GM11168 (cell line): Measurements from ENCODE around the gene STAMBPL1.

ENCODE experiments used
- in situ Hi-C: fragments of 300-500 bp; cut with MboI; formaldehyde crosslinking; loops from one replicate; pipeline ENCODE4 v1.12.0; 2022; ENCODE audit warnings: low sequenced_read_pairs; ENCODE audit not compliant: unreplicated experiment

Gene STAMBPL1

DNA sequence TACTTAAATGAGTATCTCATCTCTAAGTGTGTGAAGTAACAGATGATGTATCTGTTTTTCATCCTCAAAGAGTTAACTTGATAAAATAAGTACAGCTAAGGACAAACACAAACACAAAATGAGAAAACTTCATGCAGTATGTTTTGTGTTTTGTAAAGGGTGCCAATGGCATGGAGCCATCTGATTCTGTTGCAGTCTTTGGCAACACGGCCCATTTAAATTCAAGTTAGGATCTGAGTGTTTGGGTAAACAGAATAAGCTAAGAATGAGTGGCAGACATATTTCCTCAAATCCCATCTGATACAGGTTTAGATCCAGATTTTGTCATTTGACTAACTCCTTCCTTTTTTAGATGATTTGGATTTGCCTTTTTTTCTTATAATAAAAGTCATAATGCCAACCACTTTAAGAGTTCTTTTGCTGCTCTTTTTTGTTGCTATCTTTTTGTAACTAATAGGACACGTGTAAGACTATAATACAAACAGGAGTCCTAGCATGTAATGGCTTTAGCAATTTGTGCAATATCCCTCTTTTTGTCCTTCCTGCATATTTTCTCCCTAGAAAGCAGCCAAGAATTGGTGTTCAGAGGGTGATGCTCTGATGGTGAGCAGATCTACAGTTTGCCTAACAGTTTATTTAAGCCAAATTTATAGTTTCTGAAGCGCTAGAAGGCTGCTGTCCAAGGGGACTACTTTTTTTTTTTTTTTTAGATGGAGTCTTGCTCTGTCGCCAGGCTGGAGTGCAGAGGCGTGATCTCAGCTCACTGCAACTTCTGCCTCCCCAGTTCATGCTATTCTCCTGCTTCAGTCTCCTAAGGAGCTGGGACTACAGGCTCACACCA lies 91.4 kb downstream of the STAMBPL1 start:
- in situ Hi-C loops: no loop called here
